Tibial nerve (tissue), 4 donors: ENCODE data around the gene NUCB1. TPM values are rescaled to one million over a fixed set of nuclear protein-coding genes. Genes with fewer than 3 reads are reported as not detected.

Experiments used
- DNase-seq, 2 donors: peaks; one replicate each; pipeline ENCODE4 v3.0.0-alpha.2; 2019; ENCODE audit warnings: low spot score in 2 of 2
- H3K27ac ChIP-seq, 4 donors: fragments of 200-600 bp; sonication (generic) in 3 of 4; one replicate each; pipeline ENCODE4 v1.5.1; 2017 to 2019; ENCODE audit warnings: mild to moderate bottlenecking in 1 of 4
- H3K27me3 ChIP-seq, 2 donors: fragments of 200-600 bp; sonication (generic) in 1 of 2; one replicate each; pipeline versions ENCODE4 v1.5.1 to v1.6.0; 2017 to 2019
- H3K36me3 ChIP-seq, 3 donors: fragments of 200-600 bp; sonication (generic); one replicate each; pipeline ENCODE4 v1.5.1; 2018 to 2019
- H3K4me1 ChIP-seq, 4 donors: fragments of 200-600 bp; sonication (generic) in 3 of 4; one replicate each; pipeline ENCODE4 v1.5.1; 2017 to 2019
- H3K4me3 ChIP-seq, 4 donors: fragments of 200-600 bp; sonication (generic) in 3 of 4; one replicate each; pipeline ENCODE4 v1.5.1; 2017 to 2019; ENCODE audit warnings: mild to moderate bottlenecking in 1 of 4, moderate library complexity in 1 of 4
- H3K9me3 ChIP-seq, 4 donors: fragments of 200-600 bp; sonication (generic) in 3 of 4; one replicate each; pipeline ENCODE4 v1.5.1; 2017 to 2019
- EP300 ChIP-seq, 2 donors: sonication (generic); formaldehyde crosslinking; IDR thresholded peaks; one replicate each; pipeline ENCODE4 v1.6.1; 2017; ENCODE audit warnings: antibody characterized with exemption in 2 of 2, mild to moderate bottlenecking in 1 of 2
- POLR2A ChIP-seq, 2 donors: fragments of 450-650 bp; IDR thresholded peaks; one replicate each; pipeline ENCODE4 v1.6.1; 2017; ENCODE audit warnings: antibody characterized with exemption in 2 of 2, mild to moderate bottlenecking in 2 of 2, moderate library complexity in 2 of 2
- WGBS, 2 donors: methylation state at CpG; one replicate each; pipeline ENCODE4 v1.1.5; 2018; 5-methylcytosine and 5-hydroxymethylcytosine counted together
- small RNA-seq: library from RNA; depleted of rRNA; stranded (forward); fragments of <200 nt; gene quantifications from one replicate; pipeline ENCODE3, GENCODE V24; 2016
- total RNA-seq, 4 donors: library from RNA; depleted of rRNA; stranded (reverse); fragments of >200 nt; gene quantifications; one replicate each; pipeline ENCODE4 v1.1.0, GENCODE V29; 2016
- TF ChIP-seq, protein P1 (sequence below), 5 experiments: fragments of 200-600 bp in 3 of 5; fragments of 450-650 bp in 2 of 5; sonication (generic) in 3 of 5; IDR thresholded peaks; one replicate each; pipeline ENCODE4 v1.5.1; 2016 to 2019; ENCODE audit warnings: antibody characterized with exemption in 5 of 5, mild to moderate bottlenecking in 3 of 5, moderate library complexity in 2 of 5

The NUCB1 gene
- total RNA-seq, 4 donors from 2014 or later = 220 to 352 (median 287) TPM

GRCh38 chr19:48969276-48970138 is 69.4 kb downstream of the NUCB1 start:
- Histone ChIP-seq H3K9me3 (no peaks in the 10 kb centered on the region), H3K4me3 (no peak overlapping the region), H3K27ac (no peak overlapping the region), H3K27me3 (no peaks in the 10 kb centered on the region), H3K36me3 (peaks cover 0 to 76% (median 2%) of the 10 kb centered on the region in 3 donors), H3K4me1 (peaks cover 0 to 46% (median 21%) of the 10 kb centered on the region in 4 donors)
- TF ChIP-seq EP300 (IDR thresholded peaks at IDR 0.05) = no peak
- TF ChIP-seq POLR2A (IDR thresholded peaks at IDR 0.05) = no peak
- TF ChIP-seq, protein P1, sequence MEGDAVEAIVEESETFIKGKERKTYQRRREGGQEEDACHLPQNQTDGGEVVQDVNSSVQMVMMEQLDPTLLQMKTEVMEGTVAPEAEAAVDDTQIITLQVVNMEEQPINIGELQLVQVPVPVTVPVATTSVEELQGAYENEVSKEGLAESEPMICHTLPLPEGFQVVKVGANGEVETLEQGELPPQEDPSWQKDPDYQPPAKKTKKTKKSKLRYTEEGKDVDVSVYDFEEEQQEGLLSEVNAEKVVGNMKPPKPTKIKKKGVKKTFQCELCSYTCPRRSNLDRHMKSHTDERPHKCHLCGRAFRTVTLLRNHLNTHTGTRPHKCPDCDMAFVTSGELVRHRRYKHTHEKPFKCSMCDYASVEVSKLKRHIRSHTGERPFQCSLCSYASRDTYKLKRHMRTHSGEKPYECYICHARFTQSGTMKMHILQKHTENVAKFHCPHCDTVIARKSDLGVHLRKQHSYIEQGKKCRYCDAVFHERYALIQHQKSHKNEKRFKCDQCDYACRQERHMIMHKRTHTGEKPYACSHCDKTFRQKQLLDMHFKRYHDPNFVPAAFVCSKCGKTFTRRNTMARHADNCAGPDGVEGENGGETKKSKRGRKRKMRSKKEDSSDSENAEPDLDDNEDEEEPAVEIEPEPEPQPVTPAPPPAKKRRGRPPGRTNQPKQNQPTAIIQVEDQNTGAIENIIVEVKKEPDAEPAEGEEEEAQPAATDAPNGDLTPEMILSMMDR (IDR thresholded peaks at IDR 0.05) = no peak
- no peak for DNase-seq
- 92% methylated on average over 45 of the region's 45 CpGs for WGBS, 2 donors

DNA sequence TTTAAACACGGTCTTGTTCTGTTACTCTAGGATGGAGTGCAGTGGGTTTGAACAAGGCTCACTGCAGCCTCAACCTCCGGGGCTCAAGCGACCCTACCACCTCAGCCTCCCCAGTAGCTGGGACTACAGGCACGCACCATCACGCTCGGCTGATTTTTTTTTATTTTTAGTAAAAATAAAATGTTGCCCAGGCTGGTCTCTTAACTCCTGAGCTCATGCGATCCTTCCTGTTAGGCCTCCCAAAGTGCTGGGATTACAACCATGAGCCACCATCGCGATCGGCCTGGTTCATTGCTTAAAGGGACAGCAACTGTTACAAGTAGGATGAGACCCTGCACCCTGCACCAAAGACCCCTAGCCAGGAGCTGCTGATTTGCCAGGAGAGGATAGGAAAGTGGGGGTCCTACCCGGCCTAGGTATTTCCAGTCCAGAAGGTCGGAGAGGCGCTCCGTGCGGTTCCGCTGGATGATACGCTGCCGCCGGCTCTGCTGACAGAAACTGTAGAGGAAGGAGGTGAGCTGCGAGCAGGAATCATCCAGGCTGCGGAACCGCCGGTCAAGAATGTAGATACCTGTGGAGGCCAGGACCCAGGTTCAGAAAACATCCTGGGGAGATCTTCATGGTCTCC is 70.1 kb downstream of the NUCB1 start:
- no peaks in the 10 kb centered on the region for H3K9me3 ChIP-seq
- no peak for DNase-seq
- peaks cover 0 to 84% (median 2%) of the 10 kb centered on the region in 3 donors for H3K36me3 ChIP-seq
- no peaks in the 10 kb centered on the region for H3K27me3 ChIP-seq
- TF ChIP-seq, protein P1 (IDR thresholded peaks at IDR 0.05) = no peak
- TF ChIP-seq POLR2A (IDR thresholded peaks at IDR 0.05) = no peak
- no peak for TF ChIP-seq EP300 (IDR thresholded peaks at IDR 0.05)
- no peak overlapping the region for H3K4me3 ChIP-seq
- H3K4me1 ChIP-seq = peaks cover 0 to 42% (median 18%) of the 10 kb centered on the region in 4 donors
- peak overlapping the region in 1 of 4 donors; percentile 59 for H3K27ac ChIP-seq
- WGBS, 2 donors = 83% methylated on average over 23 of the region's 23 CpGs

- H3K4me3 ChIP-seq = no peak overlapping the region
- H3K27ac ChIP-seq = peak overlapping the region in 1 of 4 donors; percentile 59
- no peaks in the 10 kb centered on the region for H3K9me3 ChIP-seq
- no peaks in the 10 kb centered on the region for H3K27me3 ChIP-seq
- peaks cover 0 to 84% (median 2%) of the 10 kb centered on the region in 3 donors for H3K36me3 ChIP-seq
- TF ChIP-seq, protein P1 (IDR thresholded peaks at IDR 0.05) = peak; percentile 87 to 94 (median 89)
- TF ChIP-seq EP300 (IDR thresholded peaks at IDR 0.05) (peak in 1 of 2 donors; percentile 29), POLR2A (IDR thresholded peaks at IDR 0.05) (no peak)
- H3K4me1 ChIP-seq = peaks cover 0 to 42% (median 18%) of the 10 kb centered on the region in 4 donors
- 15 to 23% methylated on average over 17 to 19 of the region's 19 CpGs for WGBS, 2 donors
- peak; percentile 69 to 85 for DNase-seq
Observed at GRCh38 chr19:48970923-48971395, 70.8 kb downstream of the NUCB1 start.

Small RNA genes within 50 kb of the gene (small RNA-seq; reads per million reads assigned to genes)
- gene AC026803.1 = not detected

Other genes with a start within 250 kb of the NUCB1 start
- 1 to 10 TPM in 3 of 4 donors, under 1 TPM in 1; 0.78 to 6.9 (median 2.2) TPM for gene NTN5, start 227.3 kb upstream of the NUCB1 start, total RNA-seq
- under 1 TPM in 1 of 4 donors, not detected in 3; 0.44 TPM for gene FUT2, start 204.3 kb upstream of the NUCB1 start, total RNA-seq
- 1 to 10 TPM; 2.7 to 7.2 (median 5.9) TPM for gene MAMSTR, start 180.6 kb upstream of the NUCB1 start, total RNA-seq
- 10 to 100 TPM; 12.3 to 23.3 (median 19.8) TPM for gene RASIP1, start 159.7 kb upstream of the NUCB1 start, total RNA-seq
- under 1 TPM in 2 of 4 donors, not detected in 2; 0.21 to 0.30 TPM for gene IZUMO1, start 153.4 kb upstream of the NUCB1 start, total RNA-seq
- gene FUT1, start 147.7 kb upstream of the NUCB1 start, total RNA-seq = 1 to 10 TPM in 3 of 4 donors, under 1 TPM in 1; 0.98 to 4.2 (median 2.4) TPM
- not detected for gene FGF21, start 144.8 kb upstream of the NUCB1 start, total RNA-seq
- 100 to 1,000 TPM in 1 of 4 donors, 10 to 100 TPM in 3; 75.8 to 108 (median 88.3) TPM for gene BCAT2, start 89.3 kb upstream of the NUCB1 start, total RNA-seq
- 10 to 100 TPM; 20.1 to 34.5 (median 26.3) TPM for gene HSD17B14, start 63.8 kb upstream of the NUCB1 start, total RNA-seq
- 100 to 1,000 TPM; 211 to 444 (median 282) TPM for gene PLEKHA4, start 31.7 kb upstream of the NUCB1 start, total RNA-seq
- gene PPP1R15A, start 27.9 kb upstream of the NUCB1 start, total RNA-seq = 100 to 1,000 TPM in 2 of 4 donors, 10 to 100 TPM in 2; 81.0 to 171 (median 101) TPM
- 1 to 10 TPM in 1 of 4 donors, under 1 TPM in 2, not detected in 1; 0.22 to 2.5 (median 0.60) TPM for gene TULP2, start 1.6 kb upstream of the NUCB1 start, total RNA-seq
- gene DHDH, start 33.4 kb downstream of the NUCB1 start, total RNA-seq = 1 to 10 TPM in 1 of 4 donors, not detected in 3; 1.2 TPM
- 10 to 100 TPM; 31.4 to 61.2 (median 38.4) TPM for gene BAX, start 54.6 kb downstream of the NUCB1 start, total RNA-seq
- gene FTL, start 65.0 kb downstream of the NUCB1 start, total RNA-seq = 1,000 to 10,000 TPM; 5,480 to 8,362 (median 5,857) TPM
- gene GYS1, start 93.0 kb downstream of the NUCB1 start, total RNA-seq = 10 to 100 TPM; 28.8 to 42.0 (median 31.0) TPM
- gene RUVBL2, start 93.6 kb downstream of the NUCB1 start, total RNA-seq = 100 to 1,000 TPM in 1 of 4 donors, 10 to 100 TPM in 3; 69.2 to 120 (median 78.5) TPM
- gene LHB, start 116.8 kb downstream of the NUCB1 start, total RNA-seq = 1 to 10 TPM in 1 of 4 donors, not detected in 3; 2.6 TPM
- gene CGB3, start 124.0 kb downstream of the NUCB1 start, total RNA-seq = not detected
- gene CGB2, start 131.6 kb downstream of the NUCB1 start, total RNA-seq = not detected
- gene CGB1, start 136.6 kb downstream of the NUCB1 start, total RNA-seq = not detected
- gene CGB5, start 143.5 kb downstream of the NUCB1 start, total RNA-seq = not detected
- gene CGB8, start 148.8 kb downstream of the NUCB1 start, total RNA-seq = not detected
- not detected for gene CGB7, start 157.4 kb downstream of the NUCB1 start, total RNA-seq
- gene NTF4, start 164.5 kb downstream of the NUCB1 start, total RNA-seq = not detected
- not detected for gene KCNA7, start 172.4 kb downstream of the NUCB1 start, total RNA-seq
- 100 to 1,000 TPM; 286 to 444 (median 400) TPM for gene SNRNP70, start 185.1 kb downstream of the NUCB1 start, total RNA-seq
- gene LIN7B, start 214.1 kb downstream of the NUCB1 start, total RNA-seq = 10 to 100 TPM; 15.7 to 24.9 (median 19.6) TPM
- 1 to 10 TPM in 3 of 4 donors, not detected in 1; 1.0 to 7.8 (median 5.0) TPM for gene C19orf73, start 218.8 kb downstream of the NUCB1 start, total RNA-seq
- 1 to 10 TPM; 1.8 to 6.7 (median 3.5) TPM for gene PPFIA3, start 219.2 kb downstream of the NUCB1 start, total RNA-seq